ENCODE results near the gene C2CD2. TPM values are rescaled to one million over a fixed set of nuclear protein-coding genes. Genes with fewer than 3 reads are reported as not detected.

Gene C2CD2
- total RNA-seq, 2 donors from 2014 or later = 26.3 to 28.7 TPM

DNA sequence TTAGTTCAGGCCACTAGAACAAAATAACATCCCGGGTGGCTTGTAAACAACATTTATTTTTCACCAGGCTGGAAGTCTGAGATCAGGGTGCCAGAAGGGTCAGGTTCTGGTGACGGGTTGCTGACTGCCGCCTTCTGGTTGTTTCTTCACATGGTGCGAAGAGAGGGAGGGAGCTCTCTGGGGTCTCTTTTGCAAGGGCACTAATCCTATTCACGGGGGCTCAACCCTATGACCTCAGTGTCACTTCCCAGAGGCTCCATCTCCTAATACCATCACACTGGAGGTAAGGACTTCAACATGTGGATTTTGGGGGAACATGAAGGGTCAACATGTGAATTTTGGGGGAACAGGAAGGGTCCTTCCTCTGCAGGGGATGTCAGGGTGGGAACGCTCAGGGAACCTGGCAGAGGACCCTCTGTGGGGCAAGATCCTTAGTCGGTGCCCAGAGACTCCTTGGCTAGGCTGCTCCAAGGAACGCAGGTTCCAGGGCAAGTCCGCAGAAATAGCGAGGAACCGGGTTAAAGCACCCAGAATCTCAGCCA lies 8.7 kb upstream of the C2CD2 start:
- Histone ChIP-seq H3K4me1 (ENCODE audit: control insufficient read depth, insufficient read depth, low read length) (peaks cover 3% of the 10 kb centered on the region), H3K4me3 (ENCODE audit: low read length) (no peak overlapping the region), H3K9me3 (ENCODE audit: control insufficient read depth, low read length) (no peaks in the 10 kb centered on the region), H3K27ac (ENCODE audit: low read depth, low read length) (no peak overlapping the region), H3K27me3 (ENCODE audit: control insufficient read depth, insufficient read depth, low read length, poor library complexity, severe bottlenecking) (no peaks in the 10 kb centered on the region), H3K36me3 (ENCODE audit: control insufficient read depth, insufficient read depth, low read length) (no peaks in the 10 kb centered on the region), H3K9ac (ENCODE audit: extremely low read depth, low read length, poor library complexity, severe bottlenecking) (no peak overlapping the region)
- no peak overlapping the region for H3K4me3 Mint-ChIP-seq
- H3K27ac Mint-ChIP-seq = no peak overlapping the region
- TF ChIP-seq, protein P1, sequence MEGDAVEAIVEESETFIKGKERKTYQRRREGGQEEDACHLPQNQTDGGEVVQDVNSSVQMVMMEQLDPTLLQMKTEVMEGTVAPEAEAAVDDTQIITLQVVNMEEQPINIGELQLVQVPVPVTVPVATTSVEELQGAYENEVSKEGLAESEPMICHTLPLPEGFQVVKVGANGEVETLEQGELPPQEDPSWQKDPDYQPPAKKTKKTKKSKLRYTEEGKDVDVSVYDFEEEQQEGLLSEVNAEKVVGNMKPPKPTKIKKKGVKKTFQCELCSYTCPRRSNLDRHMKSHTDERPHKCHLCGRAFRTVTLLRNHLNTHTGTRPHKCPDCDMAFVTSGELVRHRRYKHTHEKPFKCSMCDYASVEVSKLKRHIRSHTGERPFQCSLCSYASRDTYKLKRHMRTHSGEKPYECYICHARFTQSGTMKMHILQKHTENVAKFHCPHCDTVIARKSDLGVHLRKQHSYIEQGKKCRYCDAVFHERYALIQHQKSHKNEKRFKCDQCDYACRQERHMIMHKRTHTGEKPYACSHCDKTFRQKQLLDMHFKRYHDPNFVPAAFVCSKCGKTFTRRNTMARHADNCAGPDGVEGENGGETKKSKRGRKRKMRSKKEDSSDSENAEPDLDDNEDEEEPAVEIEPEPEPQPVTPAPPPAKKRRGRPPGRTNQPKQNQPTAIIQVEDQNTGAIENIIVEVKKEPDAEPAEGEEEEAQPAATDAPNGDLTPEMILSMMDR (conservative IDR thresholded peaks at IDR 0.05) = peak; percentile 19
- no peaks in the 10 kb centered on the region for H3K9me3 Mint-ChIP-seq
- DNase-seq = peak; percentile 40
- H3K4me1 Mint-ChIP-seq = peaks cover 8% of the 10 kb centered on the region
- 90 to 92% methylated on average over 10 to 11 of the region's 11 CpGs for WGBS, 2 experiments (ENCODE audit: insufficient coverage in 1 of 2, insufficient read length in 1 of 2)
- H3K36me3 Mint-ChIP-seq (ENCODE audit: low read depth) = no peaks in the 10 kb centered on the region
- peaks cover 3% of the 10 kb centered on the region for H3K27me3 Mint-ChIP-seq (ENCODE audit: insufficient read depth)

DNA sequence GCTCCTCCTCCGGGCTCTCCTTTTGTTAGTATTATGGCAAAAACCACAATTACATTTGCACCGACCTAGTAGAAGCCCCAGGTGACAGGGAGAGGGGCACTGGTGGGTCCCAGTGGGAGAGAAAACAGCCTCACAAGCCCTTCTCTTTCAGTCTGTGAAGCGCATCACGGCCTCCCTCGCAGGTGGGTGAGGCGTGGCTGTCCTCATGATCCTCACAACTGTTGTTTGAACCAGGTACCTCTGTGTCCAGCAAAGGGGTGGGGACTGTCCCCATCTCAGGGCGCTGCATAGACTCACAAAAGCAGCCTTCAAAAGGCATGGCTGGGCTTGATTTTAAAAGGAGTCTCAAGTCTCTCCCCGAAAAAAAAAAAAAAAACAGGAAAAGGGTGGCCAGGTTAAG lies 7.9 kb upstream of the C2CD2 start:
- Histone ChIP-seq H3K4me3 (ENCODE audit: low read length) (no peak overlapping the region), H3K9ac (ENCODE audit: extremely low read depth, low read length, poor library complexity, severe bottlenecking) (no peak overlapping the region), H3K9me3 (ENCODE audit: control insufficient read depth, low read length) (no peaks in the 10 kb centered on the region), H3K27ac (ENCODE audit: low read depth, low read length) (no peak overlapping the region), H3K36me3 (ENCODE audit: control insufficient read depth, insufficient read depth, low read length) (no peaks in the 10 kb centered on the region), H3K4me1 (ENCODE audit: control insufficient read depth, insufficient read depth, low read length) (peaks cover 2% of the 10 kb centered on the region), H3K27me3 (ENCODE audit: control insufficient read depth, insufficient read depth, low read length, poor library complexity, severe bottlenecking) (no peaks in the 10 kb centered on the region)
- H3K4me1 Mint-ChIP-seq = peaks cover 3% of the 10 kb centered on the region
- no peaks in the 10 kb centered on the region for H3K36me3 Mint-ChIP-seq (ENCODE audit: low read depth)
- TF ChIP-seq, protein P1 (conservative IDR thresholded peaks at IDR 0.05) = no peak
- peak; percentile 41 for DNase-seq
- H3K27ac Mint-ChIP-seq = no peak overlapping the region
- H3K9me3 Mint-ChIP-seq = no peaks in the 10 kb centered on the region
- WGBS, 2 experiments (ENCODE audit: insufficient coverage in 1 of 2, insufficient read length in 1 of 2) = 79 to 87% methylated on average over 3 to 8 of the region's 8 CpGs
- peaks cover 3% of the 10 kb centered on the region for H3K27me3 Mint-ChIP-seq (ENCODE audit: insufficient read depth)
- H3K4me3 Mint-ChIP-seq = no peak overlapping the region

DNA sequence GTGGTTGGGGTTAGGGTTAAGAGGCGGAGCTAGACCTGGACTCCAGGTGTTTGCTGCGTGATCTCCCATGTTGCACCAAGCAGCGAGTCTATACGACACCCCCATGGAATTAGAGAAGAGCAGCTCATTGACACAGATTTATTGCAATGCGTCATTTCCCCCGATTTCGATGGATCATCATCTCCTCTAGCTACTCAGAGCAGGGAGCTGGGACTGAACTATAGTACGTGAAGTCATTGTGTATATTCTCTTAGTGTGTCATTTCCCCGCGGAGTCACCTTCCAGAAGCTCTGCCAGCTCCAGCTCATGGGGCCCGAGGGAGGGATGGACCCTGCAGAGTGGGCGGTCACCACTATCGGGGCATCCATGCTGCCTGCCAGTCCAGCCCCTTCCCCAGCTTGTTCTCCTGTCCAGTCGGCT lies 7.5 kb upstream of the C2CD2 start:
- no peak overlapping the region for H3K4me3 Mint-ChIP-seq
- no peaks in the 10 kb centered on the region for H3K36me3 Mint-ChIP-seq (ENCODE audit: low read depth)
- no peak overlapping the region for H3K4me3 ChIP-seq (ENCODE audit: low read length)
- H3K27ac Mint-ChIP-seq = no peak overlapping the region
- WGBS, 2 experiments (ENCODE audit: insufficient coverage in 1 of 2, insufficient read length in 1 of 2) = 88 to 93% methylated on average over 9 to 14 of the region's 14 CpGs
- H3K27me3 ChIP-seq (ENCODE audit: control insufficient read depth, insufficient read depth, low read length, poor library complexity, severe bottlenecking) = no peaks in the 10 kb centered on the region
- no peak overlapping the region for H3K27ac ChIP-seq (ENCODE audit: low read depth, low read length)
- no peaks in the 10 kb centered on the region for H3K9me3 Mint-ChIP-seq
- no peak overlapping the region for H3K9ac ChIP-seq (ENCODE audit: extremely low read depth, low read length, poor library complexity, severe bottlenecking)
- DNase-seq = peak; percentile 32
- H3K9me3 ChIP-seq (ENCODE audit: control insufficient read depth, low read length) = no peaks in the 10 kb centered on the region
- H3K4me1 Mint-ChIP-seq = peaks cover 3% of the 10 kb centered on the region
- H3K27me3 Mint-ChIP-seq (ENCODE audit: insufficient read depth) = peaks cover 3% of the 10 kb centered on the region
- TF ChIP-seq, protein P1 (conservative IDR thresholded peaks at IDR 0.05) = no peak
- no peaks in the 10 kb centered on the region for H3K36me3 ChIP-seq (ENCODE audit: control insufficient read depth, insufficient read depth, low read length)
- peaks cover 2% of the 10 kb centered on the region for H3K4me1 ChIP-seq (ENCODE audit: control insufficient read depth, insufficient read depth, low read length)
